Left hindlimb (tissue), 1 donor: ENCODE results near the gene CNMD.

ENCODE experiments used
- DNase-seq: peaks from one replicate; pipeline ENCODE4 v3.0.0-alpha.2; 2018

The CNMD gene

GRCh38 chr13:52677823-52678222 lies 61.8 kb downstream of the CNMD start:
- no peak for DNase-seq

- no peak for DNase-seq
Observed at GRCh38 chr13:52673465-52673864, 66.2 kb downstream of the CNMD start.

- no peak for DNase-seq
Observed at GRCh38 chr13:52670726-52671125, 68.9 kb downstream of the CNMD start.

GRCh38 chr13:52669677-52670076 lies 69.9 kb downstream of the CNMD start:
- no peak for DNase-seq

GRCh38 chr13:52665325-52665724 lies 74.3 kb downstream of the CNMD start:
- DNase-seq = no peak

- DNase-seq = no peak
Observed at GRCh38 chr13:52664272-52664671, 75.3 kb downstream of the CNMD start.

GRCh38 chr13:52659340-52659739 lies 80.3 kb downstream of the CNMD start:
- no peak for DNase-seq
